IMR-90 (cell line): ENCODE measurements around the gene SERPIND1. TPM values are rescaled to one million over a fixed set of nuclear protein-coding genes. Genes with fewer than 3 reads are reported as not detected.

Experiments used
- ATAC-seq: fragments of 200-7000 bp; cut with Tn5 transposase; 2 replicates; pipeline ENCODE4 v1.9.1; 2020; ENCODE audit warnings: low read depth, mild to moderate bottlenecking, moderate library complexity
- BruUV-seq: library from RNA; stranded (reverse); fragments of 400-500 nt; replicated peaks from 2 replicates; lab custom pipeline; 2021; lab: Mats Ljungman, UMichigan
- CTCF ChIA-PET: fragments of 300-600 bp; formaldehyde crosslinking; extraction: SDS; loops from one replicate; lab custom pipeline; 2021; ENCODE audit warnings: antibody characterized with exemption; lab: Yijun Ruan, JAX
- POLR2A ChIA-PET: fragments of 300-600 bp; sonication (Branson Sonifier 250); formaldehyde crosslinking; loops from one replicate; lab custom pipeline; 2022; ENCODE audit warnings: antibody characterized with exemption; ENCODE audit not compliant: unreplicated experiment; lab: Charles Lee
- DNase-seq: peaks from one replicate; pipeline ENCODE4 v3.0.0; 2013
- H2AFZ ChIP-seq: replicated peaks from 2 replicates; pipeline ENCODE3; 2013; ENCODE audit warnings: low read length, mild to moderate bottlenecking; ENCODE audit not compliant: poor library complexity
- H2AK5ac ChIP-seq: 2 replicates; pipeline ENCODE4 v1.6.1; 2013; ENCODE audit warnings: low read depth, low read length, inconsistent platforms
- H2AK9ac ChIP-seq: replicated peaks from 2 replicates; pipeline ENCODE3; 2013; ENCODE audit warnings: mild to moderate bottlenecking, low read depth, low read length, moderate library complexity; ENCODE audit not compliant: poor library complexity
- H2BK120ac ChIP-seq: 2 replicates; pipeline ENCODE4 v1.6.1; 2013; ENCODE audit warnings: low read depth, low read length, inconsistent platforms
- H2BK15ac ChIP-seq: 3 replicates; pipeline ENCODE4 v1.6.1; 2013; ENCODE audit warnings: low read depth, low read length, inconsistent platforms
- H2BK20ac ChIP-seq: 2 replicates; pipeline ENCODE4 v1.6.1; 2013; ENCODE audit warnings: low read depth, mild to moderate bottlenecking, inconsistent platforms, low read length, moderate library complexity
- H2BK5ac ChIP-seq: 2 replicates; pipeline ENCODE4 v1.6.1; 2013; ENCODE audit warnings: mild to moderate bottlenecking, low read depth, low read length, inconsistent platforms; ENCODE audit not compliant: poor library complexity, severe bottlenecking
- H3K14ac ChIP-seq: replicated peaks from 2 replicates; pipeline ENCODE4 v1.6.1; 2013; ENCODE audit warnings: low read depth, low read length, inconsistent platforms
- H3K18ac ChIP-seq: 2 replicates; pipeline ENCODE4 v1.6.1; 2013; ENCODE audit warnings: low read depth, low read length, control low read depth
- H3K23ac ChIP-seq: 2 replicates; pipeline ENCODE4 v1.6.1; 2013; ENCODE audit warnings: low read depth, low read length, inconsistent platforms
- H3K27ac ChIP-seq: 2 replicates; pipeline ENCODE4 v1.5.1; 2013; ENCODE audit warnings: mild to moderate bottlenecking, control low read depth, low read length; ENCODE audit not compliant: insufficient read depth
- H3K27me3 ChIP-seq: 2 replicates; pipeline ENCODE4 v1.6.1; 2013; ENCODE audit warnings: low read length; ENCODE audit not compliant: control insufficient read depth, insufficient read depth
- H3K36me3 ChIP-seq: 2 replicates; pipeline ENCODE4 v1.6.1; 2013; ENCODE audit warnings: low read length, mixed read lengths; ENCODE audit not compliant: control insufficient read depth, insufficient read depth
- H3K4ac ChIP-seq: 2 replicates; pipeline ENCODE4 v1.6.1; 2013; ENCODE audit warnings: low read depth, low read length, inconsistent platforms
- H3K4me1 ChIP-seq: 2 replicates; pipeline ENCODE4 v1.6.1; 2013; ENCODE audit warnings: low read length, mixed read lengths; ENCODE audit not compliant: control insufficient read depth, insufficient read depth
- H3K4me2 ChIP-seq: 2 replicates; pipeline ENCODE4 v1.6.1; 2013; ENCODE audit warnings: low read depth, mild to moderate bottlenecking, control low read depth, low read length, moderate library complexity
- H3K4me3 ChIP-seq: 2 replicates; pipeline ENCODE4 v1.5.1; 2013; ENCODE audit warnings: low read depth, mild to moderate bottlenecking, control low read depth, low read length, moderate library complexity; ENCODE audit not compliant: insufficient read depth
- H3K56ac ChIP-seq: 2 replicates; pipeline ENCODE4 v1.6.1; 2013; ENCODE audit warnings: low read length, inconsistent platforms; ENCODE audit not compliant: insufficient read depth; ENCODE audit errors: extremely low read depth
- H3K79me1 ChIP-seq, 2 experiments: 2 replicates each; pipeline ENCODE4 v1.6.1; 2013; ENCODE audit warnings: low read length in 2 of 2, inconsistent platforms in 1 of 2, low read depth in 1 of 2
- H3K9ac ChIP-seq: 2 replicates; pipeline ENCODE4 v1.6.1; 2013; ENCODE audit warnings: low read depth, low read length, control low read depth
- H3K9me1 ChIP-seq: 2 replicates; pipeline ENCODE4 v1.6.1; 2013; ENCODE audit warnings: low read length, inconsistent platforms; ENCODE audit not compliant: insufficient read depth
- H3K9me3 ChIP-seq: 2 replicates; pipeline ENCODE4 v1.6.1; 2013; ENCODE audit warnings: low read length; ENCODE audit not compliant: control insufficient read depth, insufficient read depth
- H4K20me1 ChIP-seq: 2 replicates; pipeline ENCODE4 v1.6.1; 2013; ENCODE audit warnings: low read length, inconsistent platforms; ENCODE audit not compliant: insufficient read depth
- H4K5ac ChIP-seq: 2 replicates; pipeline ENCODE4 v1.6.1; 2013; ENCODE audit warnings: mild to moderate bottlenecking, low read depth, low read length, control low read depth
- H4K8ac ChIP-seq, 2 experiments: 2 replicates each; pipeline ENCODE4 v1.6.1; 2013; ENCODE audit warnings: low read depth in 2 of 2, low read length in 2 of 2, control low read depth in 1 of 2, inconsistent platforms in 1 of 2
- H4K91ac ChIP-seq: 2 replicates; pipeline ENCODE4 v1.6.1; 2013; ENCODE audit warnings: low read depth, low read length, inconsistent platforms; ENCODE audit not compliant: insufficient read depth
- MAFK ChIP-seq: IDR thresholded peaks from 2 replicates; pipeline ENCODE4 v1.6.1; 2012; ENCODE audit warnings: low read depth, low read length, improper control_type of control experiment
- SMC3 ChIP-seq: fragments of 150-350 bp; IDR thresholded peaks from 2 replicates; pipeline ENCODE4 v1.6.1; 2016; ENCODE audit warnings: low read depth, mild to moderate bottlenecking, antibody characterized with exemption, low read length, moderate library complexity
- WGBS, 2 experiments: methylation state at CpG; one replicate each; pipeline versions ENCODE4 v1.1.5 to v1.1.7; 2013; ENCODE audit warnings: missing lambda C conversion rate in 2 of 2; ENCODE audit not compliant: insufficient read length in 1 of 2; ENCODE audit errors: extremely low coverage in 2 of 2; 5-methylcytosine and 5-hydroxymethylcytosine counted together
- dilution Hi-C: fragments of 300-500 bp; cut with HindIII; formaldehyde crosslinking; loops from one replicate; pipeline ENCODE4 v1.14.3; 2018; ENCODE audit warnings: low sequenced_read_pairs; ENCODE audit not compliant: unreplicated experiment
- in situ Hi-C: fragments of 300-500 bp; cut with MboI; formaldehyde crosslinking; loops from 3 replicates; pipeline ENCODE4 v1.14.3; 2019; ENCODE audit warnings: low sequenced_read_pairs, inconsistent platforms, mixed read lengths
- intact Hi-C: fragments of 100-400 bp; cut with micrococcal nuclease; formaldehyde crosslinking; loops from 2 replicates; pipeline ENCODE4 v1.10.0; 2022
- polyA plus RNA-seq, 3 experiments: library from polyadenylated mRNA; depleted of rRNA; stranded (reverse); fragments of >200 nt; gene quantifications; 2 replicates each; pipeline ENCODE4 v1.2.3, GENCODE V29; 2012; ENCODE audit warnings: low replicate concordance in 1 of 3
- total RNA-seq: library from RNA; depleted of rRNA; stranded (reverse); fragments of >200 nt; gene quantifications from 2 replicates; pipeline ENCODE4 v1.2.3, GENCODE V29; 2012

Gene SERPIND1
- total and polyA plus RNA-seq, 2 of the 4 experiments (the other 2 are of a cell fraction) = 0.12 TPM; not detected in 1

DNA sequence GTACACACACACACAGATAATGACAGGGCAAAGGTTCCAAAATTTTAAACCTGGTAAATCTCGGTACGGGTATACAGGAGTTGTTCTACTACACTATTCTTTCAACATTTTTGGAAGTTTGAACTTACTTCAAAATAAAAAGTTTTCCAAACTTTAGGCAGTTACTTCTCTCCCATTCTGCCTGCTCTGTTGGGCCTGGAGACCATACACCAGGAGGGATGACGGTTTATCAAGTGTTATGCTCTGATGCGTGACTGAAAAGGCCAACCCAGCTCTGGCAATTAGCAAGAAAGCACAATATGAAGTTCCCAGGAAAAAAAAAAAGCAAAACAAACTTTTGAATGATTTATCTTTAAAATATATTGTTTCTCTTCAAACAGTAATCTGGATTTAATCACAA is 969 bp downstream of the SERPIND1 start:
- H4K91ac ChIP-seq = no peak overlapping the region
- H3K9me1 ChIP-seq = peaks cover 12% of the 10 kb centered on the region
- no peaks in the 10 kb centered on the region for H3K27me3 ChIP-seq
- no peak overlapping the region for H2AFZ ChIP-seq
- ATAC-seq (no peak), DNase-seq (no peak)
- H2BK5ac ChIP-seq = no peak overlapping the region
- H2AK5ac ChIP-seq = no peak overlapping the region
- BruUV-seq = no TSS peak
- H2BK120ac ChIP-seq = no peak overlapping the region
- H2BK15ac ChIP-seq = no peak overlapping the region
- no CpG with 5 or more reads among the region's 4 CpGs for WGBS, 2 experiments
- intact Hi-C loops = no loop called here
- in situ Hi-C loops = no loop called here
- H3K18ac ChIP-seq = no peak overlapping the region
- ChIA-PET CTCF (no interaction called here), POLR2A (no interaction called here)
- H4K5ac ChIP-seq = no peak overlapping the region
- no peak overlapping the region for H2AK9ac ChIP-seq
- H3K9ac ChIP-seq = no peak overlapping the region
- no peak overlapping the region for H3K56ac ChIP-seq
- no peak overlapping the region for H3K14ac ChIP-seq
- TF ChIP-seq SMC3 (no peak), MAFK (no peak)
- H3K23ac ChIP-seq = no peak overlapping the region
- peaks cover 5% of the 10 kb centered on the region for H3K4me1 ChIP-seq
- H3K4ac ChIP-seq = no peak overlapping the region
- H4K20me1 ChIP-seq = no peaks in the 10 kb centered on the region; the same call in 1 of the 2 replicates
- no peak overlapping the region for H3K4me2 ChIP-seq
- no peak overlapping the region for H3K27ac ChIP-seq
- no peak overlapping the region for H2BK20ac ChIP-seq
- H4K8ac ChIP-seq = no peak overlapping the region
- H3K9me3 ChIP-seq = no peaks in the 10 kb centered on the region
- dilution Hi-C loops = no loop called here
- H3K4me3 ChIP-seq = no peak overlapping the region
- peaks cover 0 to 12% of the 10 kb centered on the region in 2 experiments; a peak in 2 of 4 replicates for H3K79me1 ChIP-seq
- H3K36me3 ChIP-seq = peaks cover 4% of the 10 kb centered on the region; the same call in 1 of the 2 replicates
